Smooth muscle cell of the brain vasculature (primary cell): Measurements from ENCODE around the gene SAP25.
A peak's percentile ranks its signal among the peaks of the same experiment; 100 is the strongest.
"Not testable (repeated sequence)": the region's sequence is repeated elsewhere in the genome, so short reads cannot be mapped to it uniquely, and the experiment has no call there.

Source experiments
- DNase-seq: peaks from one replicate; pipeline ENCODE4 v3.0.0-alpha.2; 2012; ENCODE audit warnings: low read depth, low spot score

Gene SAP25

GRCh38 chr7:100561491-100562194 is 12.1 kb downstream of the SAP25 start:
- no peak for DNase-seq

- no peak for DNase-seq
Observed at GRCh38 chr7:100559127-100559526, 14.6 kb downstream of the SAP25 start.

GRCh38 chr7:100556541-100556940 is 17.2 kb downstream of the SAP25 start:
- no peak for DNase-seq

GRCh38 chr7:100555701-100556100 is 18.0 kb downstream of the SAP25 start:
- no peak for DNase-seq

GRCh38 chr7:100553032-100553431 is 20.7 kb downstream of the SAP25 start:
- DNase-seq, result no peak

- DNase-seq, result no peak
Observed at GRCh38 chr7:100552532-100552931, 21.2 kb downstream of the SAP25 start.

- not testable (repeated sequence) for DNase-seq
Observed at GRCh38 chr7:100548446-100548845, 25.3 kb downstream of the SAP25 start.

GRCh38 chr7:100547872-100548271 is 25.8 kb downstream of the SAP25 start:
- DNase-seq, result no peak

GRCh38 chr7:100546926-100547800 is 26.5 kb downstream of the SAP25 start:
- no peak for DNase-seq

GRCh38 chr7:100546129-100546925 is 27.4 kb downstream of the SAP25 start:
- DNase-seq, result no peak

GRCh38 chr7:100545360-100546128 is 28.2 kb downstream of the SAP25 start:
- DNase-seq, result peak; percentile 74

- no peak for DNase-seq
Observed at GRCh38 chr7:100544967-100545359, 28.7 kb downstream of the SAP25 start.

GRCh38 chr7:100544386-100544785 is 29.3 kb downstream of the SAP25 start:
- no peak for DNase-seq

- no peak for DNase-seq
Observed at GRCh38 chr7:100543586-100543985, 30.1 kb downstream of the SAP25 start.

- not testable (repeated sequence) for DNase-seq
Observed at GRCh38 chr7:100541309-100541708, 32.4 kb downstream of the SAP25 start.

GRCh38 chr7:100540073-100540723 is 33.5 kb downstream of the SAP25 start:
- no peak for DNase-seq

GRCh38 chr7:100539436-100540006 is 34.2 kb downstream of the SAP25 start:
- DNase-seq, result no peak

- peak; percentile 99 for DNase-seq
Observed at GRCh38 chr7:100538654-100539435, 34.9 kb downstream of the SAP25 start, which contains the start of gene AGFG2. Gene AGFG2, plus strand, starts transcription at chr7:100539203. Its CDS starts 144 bp downstream, at chr7:100539347.

GRCh38 chr7:100538348-100538653 is 35.4 kb downstream of the SAP25 start:
- no peak for DNase-seq

GRCh38 chr7:100536695-100537094 is 37.0 kb downstream of the SAP25 start:
- not testable (repeated sequence) for DNase-seq
